Kidney (tissue), 14 donors: ENCODE measurements around the gene GADD45GIP1. TPM values are rescaled to one million over a fixed set of nuclear protein-coding genes. Genes with fewer than 3 reads are reported as not detected.

ENCODE experiments used
- DNase-seq, 5 donors: peaks; one replicate each; pipeline ENCODE4 v3.0.0-alpha.2; 2013 to 2020
- FAIRE-seq: peaks from 2 replicates; lab custom pipeline; 2012; peaks lifted over from hg19 to GRCh38; lab: Jason Lieb, UNC
- H3K27ac ChIP-seq, 2 donors: one replicate each; pipeline ENCODE4 v1.7.0; 2013; ENCODE audit warnings: low read depth in 2 of 2, low read length in 2 of 2, inconsistent platforms in 1 of 2
- H3K27me3 ChIP-seq: one replicate; pipeline ENCODE4 v1.7.1; 2013; ENCODE audit warnings: low read length, inconsistent platforms; ENCODE audit not compliant: control insufficient read depth, insufficient read depth
- H3K36me3 ChIP-seq, 3 donors: one replicate each; pipeline versions ENCODE4 v1.7.0 to v1.7.1; 2013; ENCODE audit warnings: low read length in 3 of 3, control low read depth in 1 of 3, inconsistent platforms in 1 of 3; ENCODE audit not compliant: insufficient read depth in 3 of 3, control insufficient read depth in 2 of 3
- H3K4me1 ChIP-seq, 3 donors: one replicate each; pipeline versions ENCODE4 v1.7.0 to v1.7.1; 2013; ENCODE audit warnings: low read length in 3 of 3, inconsistent platforms in 1 of 3, low read depth in 1 of 3; ENCODE audit not compliant: control insufficient read depth in 2 of 3, insufficient read depth in 2 of 3
- H3K4me3 ChIP-seq, 3 donors: one replicate each; pipeline versions ENCODE4 v1.7.0 to v1.8.1; 2013; ENCODE audit warnings: low read length in 3 of 3, control low read depth in 1 of 3, inconsistent platforms in 1 of 3
- H3K9ac ChIP-seq, 3 donors: one replicate each; pipeline versions ENCODE4 v1.7.0 to v1.7.1; 2013; ENCODE audit warnings: low read length in 3 of 3, control low read depth in 1 of 3, inconsistent platforms in 1 of 3
- H3K9me3 ChIP-seq, 3 donors: one replicate each; pipeline versions ENCODE4 v1.7.0 to v1.7.1; 2013; ENCODE audit warnings: low read length in 3 of 3, control low read depth in 1 of 3, inconsistent platforms in 1 of 3; ENCODE audit not compliant: control insufficient read depth in 2 of 3, insufficient read depth in 1 of 3
- CTCF ChIP-seq: IDR thresholded peaks from 3 replicates; pipeline ENCODE4 v1.5.1; 2012; ENCODE audit warnings: mild to moderate bottlenecking, moderate library complexity, borderline replicate concordance; ENCODE audit not compliant: insufficient read depth; ENCODE audit errors: extremely low read depth
- intact Hi-C: fragments of 100-400 bp; cut with DNase I; formaldehyde crosslinking; loops from one replicate; pipeline ENCODE4 v1.11.1; 2022
- polyA plus RNA-seq: library from polyadenylated mRNA; stranded (reverse); fragments of 350-450 nt; fragmentation: Illumina TruSeq; extraction: RNeasy Lipid Tissue Mini Kit (QIAGEN cat#74804); gene quantifications from one replicate; pipeline ENCODE4 v1.2.3, GENCODE V29; 2014; ENCODE audit warnings: low read depth, low replicate concordance; ENCODE audit not compliant: insufficient read depth
- total RNA-seq: library from RNA; stranded (reverse); fragmentation: NEBNext Ultra II Directional; extraction: Animal tissue kit (Norgen Biotek cat#: 25700); gene quantifications from one replicate; pipeline ENCODE4 v1.2.1, GENCODE V29; 2021
- donor health status: control.
- donor health status: control.
- donor health status: control.
- donor health status: control.
- donor health status: control.
- donor health status: DM: yes; HTN: yes; CAD: no.
- donor health status: Normal renal cell carcinoma (clear cell type).

The GADD45GIP1 gene
- total and polyA plus RNA-seq, 2 donors from 2014 or later, result 18.4 to 71.3 TPM

DNA sequence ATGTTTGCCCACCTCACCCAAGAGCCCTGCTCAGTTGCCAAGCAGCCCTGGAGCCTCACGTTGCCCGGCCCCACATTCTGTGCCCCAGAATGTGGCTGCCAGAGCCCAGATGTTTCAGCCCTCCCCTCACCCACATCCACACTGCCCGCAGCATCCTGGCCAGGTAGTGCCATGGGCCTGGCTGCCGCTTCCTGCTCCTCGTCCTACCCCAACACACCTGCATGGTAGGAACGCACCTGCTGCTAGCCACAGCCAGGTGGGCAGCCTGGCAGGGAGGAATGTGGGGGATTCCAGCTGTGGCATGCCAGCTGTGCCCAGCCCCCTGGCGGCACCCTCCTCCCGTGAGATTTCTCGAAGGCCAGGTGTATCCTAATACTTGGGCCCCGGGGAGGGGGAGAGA is 30.8 kb upstream of the GADD45GIP1 start:
- Histone ChIP-seq H3K9ac (no peak overlapping the region), H3K36me3 (no peaks in the 10 kb centered on the region), H3K27me3 (peaks cover 11% of the 10 kb centered on the region), H3K4me3 (no peak overlapping the region), H3K9me3 (no peaks in the 10 kb centered on the region), H3K4me1 (peaks cover 0 to 11% (median 4%) of the 10 kb centered on the region in 3 donors), H3K27ac (no peak overlapping the region)
- intact Hi-C loops, result no loop called here
- FAIRE-seq (no peak), DNase-seq (no peak)
- TF ChIP-seq CTCF, result no peak

DNA sequence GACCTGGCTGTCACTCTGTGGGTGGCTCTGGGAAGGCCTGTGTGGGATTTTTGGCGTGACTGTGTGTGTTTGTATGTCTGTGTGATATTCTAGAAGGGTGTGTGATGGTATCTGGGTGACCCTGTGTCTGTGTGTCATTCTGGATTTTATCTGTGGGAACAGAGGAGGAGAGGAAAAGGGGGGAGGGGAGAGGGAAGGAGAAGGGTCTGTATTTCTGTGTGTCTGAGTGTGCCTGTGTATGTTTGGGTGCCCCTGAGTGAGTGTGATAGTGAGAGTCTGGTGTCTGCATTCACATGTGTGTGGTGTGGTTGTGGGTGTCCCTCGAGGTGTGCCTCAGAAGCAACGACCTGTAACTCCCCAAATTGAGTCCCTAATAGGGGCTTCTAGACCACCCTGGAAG is 30.2 kb upstream of the GADD45GIP1 start:
- Histone ChIP-seq H3K9me3 (no peaks in the 10 kb centered on the region), H3K36me3 (no peaks in the 10 kb centered on the region), H3K4me1 (peaks cover 0 to 11% (median 4%) of the 10 kb centered on the region in 3 donors), H3K27me3 (peaks cover 11% of the 10 kb centered on the region), H3K9ac (no peak overlapping the region), H3K4me3 (no peak overlapping the region), H3K27ac (no peak overlapping the region)
- FAIRE-seq (no peak), DNase-seq (no peak)
- TF ChIP-seq CTCF, result no peak
- intact Hi-C loops, result no loop called here

DNA sequence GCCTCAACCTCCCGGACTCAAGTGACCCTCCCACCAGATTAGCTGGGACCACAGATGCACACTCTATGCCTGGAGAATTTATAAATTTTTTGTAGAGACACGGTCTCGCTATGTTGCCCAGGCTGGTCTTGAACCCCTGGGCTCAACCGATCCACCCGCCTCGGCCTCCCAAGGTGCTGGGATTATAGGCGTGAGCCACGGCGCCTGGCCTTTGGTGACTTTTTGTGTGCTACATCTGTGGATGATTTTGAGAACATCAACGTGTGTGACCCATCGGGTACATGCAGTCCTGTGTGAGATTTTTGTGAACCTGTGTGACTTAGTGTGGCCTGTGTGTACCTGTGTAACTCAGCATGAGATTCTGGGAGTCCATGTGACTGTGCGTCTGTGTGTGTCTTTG is 29.7 kb upstream of the GADD45GIP1 start:
- FAIRE-seq, result no peak
- DNase-seq, result no peak
- Histone ChIP-seq H3K4me1 (peaks cover 0 to 11% (median 4%) of the 10 kb centered on the region in 3 donors), H3K27me3 (peaks cover 11% of the 10 kb centered on the region), H3K27ac (no peak overlapping the region), H3K4me3 (no peak overlapping the region), H3K9ac (no peak overlapping the region), H3K36me3 (no peaks in the 10 kb centered on the region), H3K9me3 (no peaks in the 10 kb centered on the region)
- intact Hi-C loops, result no loop called here
- no peak for TF ChIP-seq CTCF
